GM18870 (cell line): ENCODE results near the gene GIPR.
A peak's percentile ranks its signal among the peaks of the same experiment; 100 is the strongest.
"Not testable (repeated sequence)": the region's sequence is repeated elsewhere in the genome, so short reads cannot be mapped to it uniquely, and the experiment has no call there.

Experiments
- ATAC-seq: cut with Tn5 transposase; IDR thresholded peaks from one replicate; pipeline ENCODE4 v1.9.1; 2021; ENCODE audit warnings: moderate library complexity; ENCODE audit not compliant: unreplicated experiment

The GIPR gene, protein sequence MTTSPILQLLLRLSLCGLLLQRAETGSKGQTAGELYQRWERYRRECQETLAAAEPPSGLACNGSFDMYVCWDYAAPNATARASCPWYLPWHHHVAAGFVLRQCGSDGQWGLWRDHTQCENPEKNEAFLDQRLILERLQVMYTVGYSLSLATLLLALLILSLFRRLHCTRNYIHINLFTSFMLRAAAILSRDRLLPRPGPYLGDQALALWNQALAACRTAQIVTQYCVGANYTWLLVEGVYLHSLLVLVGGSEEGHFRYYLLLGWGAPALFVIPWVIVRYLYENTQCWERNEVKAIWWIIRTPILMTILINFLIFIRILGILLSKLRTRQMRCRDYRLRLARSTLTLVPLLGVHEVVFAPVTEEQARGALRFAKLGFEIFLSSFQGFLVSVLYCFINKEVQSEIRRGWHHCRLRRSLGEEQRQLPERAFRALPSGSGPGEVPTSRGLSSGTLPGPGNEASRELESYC

DNA sequence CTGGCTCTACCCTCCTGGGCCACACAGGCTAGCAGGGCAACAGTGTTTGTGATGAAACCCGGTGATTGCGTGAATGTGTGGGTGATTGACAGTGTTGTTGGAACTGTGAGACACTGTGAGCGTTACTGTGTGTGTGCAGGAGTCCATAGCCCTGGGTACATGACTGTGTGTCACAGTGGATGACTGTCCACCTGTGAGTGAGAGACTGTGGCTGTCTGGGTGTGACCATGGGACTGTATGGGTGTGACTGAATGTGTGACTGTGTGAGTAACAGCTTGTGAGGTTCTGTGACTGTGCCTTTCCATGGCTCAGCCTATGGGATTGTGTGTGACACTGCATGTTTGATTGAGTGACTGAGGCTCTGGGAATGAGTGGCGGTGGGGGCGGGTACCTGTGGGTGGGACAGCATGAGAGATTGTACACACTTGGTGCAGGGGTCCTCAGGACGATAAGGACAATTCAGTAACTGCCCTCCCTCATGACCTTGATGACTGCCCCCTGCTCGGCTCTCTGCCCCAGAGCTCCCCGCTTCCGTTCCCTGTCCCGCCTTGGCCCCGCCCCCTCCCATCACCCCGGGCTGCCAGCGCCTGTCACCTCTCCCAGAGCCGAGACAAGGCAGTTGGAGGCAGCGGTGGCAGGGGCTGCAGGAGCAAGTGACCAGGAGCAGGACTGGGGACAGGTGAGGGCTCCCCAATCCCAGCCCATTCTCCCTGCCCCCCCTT, at the start of gene GIPR:
GIPR (plus strand) TSS at position 602 of the 722 bp plus-strand sequence. CDS start 1,300 bp downstream, outside the sequence.
- ATAC-seq = no peak

- ATAC-seq = no peak
Observed at GRCh38 chr19:45621389-45621788, 46.6 kb upstream of the GIPR start.

- no peak for ATAC-seq
Observed at GRCh38 chr19:45621976-45622503, 46.0 kb upstream of the GIPR start.

DNA sequence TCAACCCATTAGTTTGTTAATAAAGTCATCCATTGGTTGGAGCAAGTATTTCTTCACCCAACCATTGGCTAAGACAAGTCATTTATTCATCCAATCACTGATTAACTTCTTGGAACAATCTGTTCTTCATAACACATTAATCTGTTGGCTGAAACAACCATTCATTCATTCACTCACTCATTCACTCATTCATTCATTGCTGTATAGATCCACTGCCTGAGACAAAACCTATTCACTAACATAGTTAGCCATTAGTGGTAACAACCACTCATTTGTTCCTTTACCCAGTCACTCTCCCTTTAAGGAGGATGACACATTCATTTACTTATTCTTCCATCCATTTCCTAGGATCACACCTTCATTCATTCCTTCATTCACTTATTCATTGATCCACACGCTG, 44.0 kb upstream of the GIPR start:
- no peak for ATAC-seq

- ATAC-seq = not testable (repeated sequence)
Observed at GRCh38 chr19:45628219-45628618, 39.8 kb upstream of the GIPR start.

GRCh38 chr19:45629704-45630103, 38.3 kb upstream of the GIPR start:
- ATAC-seq = no peak

- ATAC-seq = no peak
Observed at GRCh38 chr19:45630463-45630862, 37.6 kb upstream of the GIPR start.

DNA sequence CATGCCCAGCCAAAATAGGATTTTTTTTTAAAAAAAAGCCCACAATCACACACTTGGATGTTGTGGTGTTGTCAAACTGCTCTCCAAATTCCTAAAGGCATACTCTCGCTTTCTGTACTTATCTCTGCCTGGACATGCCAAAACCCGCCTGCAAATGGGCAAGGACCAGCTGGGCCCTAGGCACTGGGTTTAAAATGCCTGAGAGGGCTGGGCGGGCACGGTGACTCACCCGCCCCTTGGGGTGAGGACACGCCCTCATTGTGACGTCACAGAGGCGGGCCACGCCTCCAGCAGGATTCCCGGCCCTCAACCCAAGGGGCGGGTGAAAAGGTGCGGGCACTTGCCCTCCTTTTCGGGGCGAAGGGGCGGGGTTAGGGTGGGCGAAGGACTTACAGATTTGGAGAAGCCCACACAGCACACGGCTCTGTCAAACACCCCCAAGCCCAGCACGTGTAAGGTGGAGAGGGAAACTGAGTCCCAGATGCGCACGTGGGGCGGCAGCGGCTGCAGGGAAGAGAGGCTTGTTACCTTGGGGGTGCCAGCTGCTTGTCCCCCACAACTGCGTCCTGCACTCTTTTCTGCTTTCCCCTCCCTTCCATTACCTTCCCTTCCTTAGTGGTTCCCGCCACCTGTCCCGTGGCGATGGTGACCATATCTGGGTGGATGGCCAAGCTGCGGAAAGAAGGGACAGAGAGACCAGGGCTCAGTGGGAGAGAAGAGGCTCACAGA, 35.4 kb upstream of the GIPR start:
- no peak for ATAC-seq

GRCh38 chr19:45636275-45636674, 31.7 kb upstream of the GIPR start:
- ATAC-seq = no peak

GRCh38 chr19:45636902-45637301, 31.1 kb upstream of the GIPR start:
- no peak for ATAC-seq

- ATAC-seq = no peak
Observed at GRCh38 chr19:45637890-45638667, 29.9 kb upstream of the GIPR start.

DNA sequence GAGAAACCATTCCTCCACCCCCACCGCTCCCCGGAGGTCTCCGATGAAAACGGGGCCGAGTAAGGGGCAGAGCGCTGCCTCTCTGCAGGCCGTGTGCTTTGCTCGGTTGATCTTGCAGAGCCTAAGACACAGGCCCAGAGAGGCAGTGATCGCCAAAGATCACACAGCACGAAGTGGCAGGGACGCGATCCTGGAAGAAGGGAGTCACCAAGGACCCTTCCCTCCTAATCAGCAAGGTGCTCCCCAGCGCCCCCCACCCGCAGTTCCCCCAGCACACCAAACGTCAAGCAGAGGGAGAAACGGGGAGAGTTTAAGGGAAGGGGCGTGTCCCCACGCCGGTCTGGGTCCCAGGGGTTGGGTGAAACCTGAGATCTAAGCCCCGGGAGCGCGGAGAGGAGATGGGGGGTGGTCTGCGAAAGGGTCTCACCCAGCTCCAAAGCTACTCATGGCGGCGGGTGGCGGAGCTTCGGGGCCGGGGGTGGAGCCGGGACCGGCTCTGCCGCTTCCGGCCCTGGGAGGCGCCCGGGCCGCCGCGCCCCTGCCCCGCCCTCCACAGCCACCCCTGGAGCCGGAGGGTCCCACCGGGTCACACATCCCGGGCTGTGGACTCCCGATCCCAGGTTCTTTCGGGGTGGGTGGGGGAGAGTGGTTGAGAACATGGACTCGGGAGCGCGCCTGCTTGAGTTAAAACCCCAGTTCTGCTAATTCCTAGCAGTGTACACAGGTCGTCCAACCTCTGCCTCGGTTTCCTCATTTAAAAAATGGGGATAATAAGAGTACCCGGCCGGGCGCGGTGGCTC, 28.9 kb upstream of the GIPR start, which contains the start of gene EML2:
EML2 (minus strand) TSS at position 468 of the 800 bp plus-strand sequence; CDS start at position 447, 21 bp downstream.
- ATAC-seq = no peak

- ATAC-seq = no peak
Observed at GRCh38 chr19:45640849-45641273, 27.2 kb upstream of the GIPR start.

DNA sequence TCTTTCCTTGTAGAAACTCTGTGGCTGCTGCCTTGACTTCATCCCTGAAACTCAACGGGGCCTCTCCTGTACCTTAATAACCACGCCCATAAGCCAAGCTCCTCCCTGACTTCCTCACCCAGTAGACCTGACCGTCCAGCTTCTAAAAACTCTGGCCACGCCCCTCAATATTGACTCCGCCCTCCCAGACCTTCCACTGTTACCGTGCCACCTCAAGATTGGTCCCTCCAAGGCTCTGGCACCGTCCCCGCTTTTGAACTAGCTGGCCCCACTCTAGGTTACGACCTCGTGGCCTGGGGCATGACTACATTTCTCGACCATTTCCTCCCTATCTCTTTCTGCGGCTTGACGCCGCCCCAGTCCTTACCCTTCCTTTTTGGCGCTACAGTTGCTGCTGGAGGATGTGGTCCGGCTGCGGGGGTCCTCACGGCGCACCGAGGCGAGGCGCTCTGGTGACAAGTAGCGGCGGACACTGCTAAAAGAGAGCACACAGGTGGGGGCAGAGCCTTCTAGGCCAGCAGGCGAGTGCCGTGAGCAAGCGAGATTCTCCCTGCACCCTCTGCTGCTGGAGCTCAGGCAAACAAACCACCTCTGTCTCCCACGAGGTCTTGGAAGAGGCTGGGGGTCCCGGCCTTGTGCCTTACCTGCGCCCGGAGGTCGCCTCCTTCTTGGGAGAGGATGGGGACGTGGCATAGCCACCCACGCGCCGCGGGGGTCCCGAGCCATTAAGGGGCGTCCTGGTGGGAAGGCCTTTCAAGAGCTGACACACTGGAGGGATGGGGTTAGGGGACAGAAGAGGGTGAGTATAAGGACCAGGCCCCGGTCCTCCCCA, 26.5 kb upstream of the GIPR start:
- peak; percentile 38 for ATAC-seq

GRCh38 chr19:45643024-45643926, 24.7 kb upstream of the GIPR start:
- peak; percentile 19 for ATAC-seq

DNA sequence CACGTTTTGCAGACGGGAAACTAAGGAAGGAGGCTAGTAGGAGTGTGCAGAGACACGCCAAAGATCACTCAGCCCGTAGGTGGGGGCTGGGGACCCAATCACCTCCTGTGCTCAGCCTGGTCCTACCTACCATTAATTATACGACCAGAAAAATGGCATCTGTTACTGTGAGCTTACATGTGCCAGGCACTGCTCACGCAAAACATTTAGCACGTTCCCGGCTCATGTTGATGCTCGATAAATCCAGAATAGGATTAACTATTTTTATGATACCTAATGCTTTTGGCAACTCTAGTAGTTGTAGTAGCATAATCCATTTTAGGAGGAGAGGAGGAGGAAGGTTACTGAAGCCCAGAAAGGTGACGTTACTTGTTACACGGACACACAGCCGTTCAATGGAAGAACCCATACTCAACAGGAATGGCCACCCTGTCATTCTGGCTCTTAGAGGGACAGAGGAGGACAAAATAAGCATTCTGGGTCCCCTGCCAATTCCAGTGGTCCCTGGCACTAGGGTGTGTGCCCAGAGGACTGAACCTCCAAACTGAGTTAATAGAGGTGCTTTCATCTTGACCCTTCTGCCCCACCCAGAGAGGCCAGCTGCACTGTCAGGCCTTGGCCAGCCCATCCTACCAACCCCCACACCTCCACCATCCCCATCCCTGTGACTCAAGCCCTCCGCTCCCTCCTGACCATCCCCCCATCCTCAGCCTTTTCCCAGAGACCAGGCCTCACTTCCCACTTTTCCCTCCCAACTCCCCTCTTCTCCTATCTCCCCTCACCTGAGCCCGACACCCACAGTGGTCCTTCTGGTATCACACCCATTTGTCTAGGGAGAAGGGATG, 23.9 kb upstream of the GIPR start:
- ATAC-seq = no peak
